ENCODE measurements around the gene WDR7.

- TF ChIP-seq CTCF (IDR thresholded peaks at IDR 0.05; ENCODE audit: low read length): no peak
- TF ChIP-seq EZH2 (IDR thresholded peaks at IDR 0.05; ENCODE audit: borderline replicate concordance, low read length): no peak
Observed at GRCh38 chr18:56870982-56871381, 219.8 kb downstream of the WDR7 start.

Data from OCI-LY1 (cell line).